Measurements from ENCODE around the gene DAZL. TPM values are rescaled to one million over a fixed set of nuclear protein-coding genes. Genes with fewer than 3 reads are reported as not detected.

DAZL gene
- polyA plus RNA-seq, 1 donor = not detected

GRCh38 chr3:16595778-16596177, 9.4 kb downstream of the DAZL start:
- DNase-seq = no peak

- DNase-seq = no peak
These were observed 15.2 kb downstream of the DAZL start for GRCh38 chr3:16589867-16590624.

- DNase-seq = no peak
These were observed 16.1 kb downstream of the DAZL start for GRCh38 chr3:16589120-16589519.

DNA sequence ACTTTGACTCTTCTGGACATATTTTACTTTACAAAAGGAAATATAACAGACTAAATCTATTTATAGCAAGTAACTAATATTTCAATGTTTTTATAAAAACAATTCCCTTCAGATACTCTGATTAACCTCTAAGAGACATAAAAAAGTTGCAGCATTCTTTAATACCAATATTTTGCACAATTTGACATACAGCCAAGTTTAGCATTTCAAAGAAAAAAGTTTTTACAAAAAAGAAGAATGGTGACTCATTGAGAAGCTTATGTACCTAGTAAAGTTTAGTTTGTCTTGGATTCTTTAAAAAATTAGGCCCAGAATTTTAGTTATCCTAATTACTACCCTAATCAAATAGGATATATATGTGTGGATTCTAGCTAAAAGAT, 17.6 kb downstream of the DAZL start:
- DNase-seq = no peak

GRCh38 chr3:16587047-16587680, 18.1 kb downstream of the DAZL start:
- DNase-seq = no peak

DNA sequence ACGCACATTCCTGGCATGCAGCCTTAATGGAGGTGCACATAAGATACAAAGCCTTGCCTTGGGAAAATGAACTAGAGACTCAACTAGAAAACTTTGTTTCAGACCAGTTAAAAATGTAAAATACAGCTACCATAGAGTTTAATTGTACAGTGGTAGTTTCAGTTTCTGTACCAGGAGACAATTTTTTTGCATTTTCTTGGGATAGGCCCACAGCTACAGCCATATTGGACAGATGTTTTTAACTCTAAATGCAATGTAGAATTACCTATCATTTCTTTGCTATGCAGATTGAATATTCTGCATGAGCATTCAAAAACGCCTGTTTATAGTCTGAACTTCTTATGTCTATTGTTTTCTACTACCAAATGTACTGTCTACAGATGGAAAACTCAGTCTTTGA, 20.3 kb downstream of the DAZL start:
- no peak for DNase-seq

DNA sequence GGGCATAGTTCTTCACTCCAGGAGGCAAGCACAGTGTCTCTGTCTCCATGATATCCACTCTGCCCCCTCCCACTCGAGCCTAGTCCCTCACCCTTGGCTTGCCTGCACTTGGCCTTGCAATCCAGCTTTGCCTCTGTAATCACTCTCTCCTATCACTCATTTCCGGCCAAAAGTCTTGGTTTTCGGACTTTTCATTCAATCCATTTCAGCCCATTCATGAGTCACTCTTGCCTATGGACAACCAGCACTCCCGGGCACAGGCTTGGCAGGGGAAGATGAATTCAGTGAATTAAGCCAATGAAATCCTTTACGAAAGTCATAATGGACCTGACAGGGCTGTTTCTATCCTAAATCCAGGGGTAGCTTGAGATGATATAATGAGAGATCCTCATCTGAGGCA, 21.7 kb downstream of the DAZL start:
- DNase-seq = no peak

GRCh38 chr3:16570113-16570512, 35.1 kb downstream of the DAZL start:
- DNase-seq = no peak

DNA sequence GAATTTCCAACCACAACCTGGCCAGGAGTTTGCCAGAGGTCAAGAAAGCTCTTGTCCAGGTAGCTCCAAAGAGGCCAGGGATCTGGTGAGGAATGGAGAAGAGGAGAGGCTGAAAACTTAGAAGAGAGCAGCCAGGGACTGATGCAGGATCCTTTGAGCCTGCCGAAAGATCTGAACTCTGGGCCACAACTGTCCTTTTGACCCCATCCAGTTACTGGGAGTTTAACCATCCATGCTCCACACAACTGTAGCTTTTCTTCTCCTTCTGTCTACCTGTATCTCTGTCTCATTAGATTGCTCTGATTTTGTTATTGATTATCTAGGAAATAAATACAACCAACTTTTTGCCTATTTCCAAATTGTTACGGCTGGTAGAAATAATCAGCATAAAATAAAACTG, 36.7 kb downstream of the DAZL start:
- no peak for DNase-seq

DNA sequence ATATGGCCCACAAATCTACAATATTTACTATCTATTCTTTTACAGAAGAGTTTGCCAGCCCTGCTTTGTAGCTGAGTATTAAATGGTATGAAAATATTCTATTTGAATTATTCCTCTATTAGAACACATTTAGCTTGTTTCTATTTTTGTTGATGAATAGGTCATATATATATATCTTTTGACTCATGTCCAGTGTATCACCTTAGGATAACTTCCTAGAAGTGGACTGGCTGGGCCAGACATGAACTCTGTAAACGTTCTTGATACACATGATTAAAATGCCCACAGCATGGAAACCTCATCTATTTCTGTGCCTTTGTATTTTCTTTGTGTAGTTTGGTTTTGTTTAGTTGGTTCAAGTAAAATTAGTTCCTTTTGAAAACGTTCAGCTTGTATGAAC, 37.1 kb downstream of the DAZL start:
- no peak for DNase-seq

- no peak for DNase-seq
These were observed 45.4 kb downstream of the DAZL start for GRCh38 chr3:16559653-16560365.

- DNase-seq = no peak
These were observed 51.1 kb downstream of the DAZL start for GRCh38 chr3:16554126-16554525.

DNA sequence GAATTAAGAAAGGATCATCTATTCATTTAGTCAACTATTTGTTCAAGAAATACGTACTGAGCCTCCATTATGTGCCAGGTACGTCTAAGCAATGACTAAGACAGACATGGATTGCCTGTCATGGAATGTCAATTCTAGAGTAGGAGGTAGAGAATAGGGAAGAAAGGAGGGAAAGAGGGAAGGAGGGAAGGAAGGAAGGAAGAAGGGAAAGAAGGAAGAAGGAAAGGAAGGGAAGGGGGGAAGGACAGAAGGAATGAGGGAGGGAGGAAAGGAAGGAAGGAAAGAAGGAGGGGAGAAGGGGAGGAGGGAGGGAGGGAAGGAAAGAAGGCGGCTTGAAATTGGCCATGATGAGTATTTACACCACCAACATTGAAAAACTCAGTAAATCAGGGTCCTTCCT, 52.5 kb downstream of the DAZL start:
- DNase-seq = no peak

DNA sequence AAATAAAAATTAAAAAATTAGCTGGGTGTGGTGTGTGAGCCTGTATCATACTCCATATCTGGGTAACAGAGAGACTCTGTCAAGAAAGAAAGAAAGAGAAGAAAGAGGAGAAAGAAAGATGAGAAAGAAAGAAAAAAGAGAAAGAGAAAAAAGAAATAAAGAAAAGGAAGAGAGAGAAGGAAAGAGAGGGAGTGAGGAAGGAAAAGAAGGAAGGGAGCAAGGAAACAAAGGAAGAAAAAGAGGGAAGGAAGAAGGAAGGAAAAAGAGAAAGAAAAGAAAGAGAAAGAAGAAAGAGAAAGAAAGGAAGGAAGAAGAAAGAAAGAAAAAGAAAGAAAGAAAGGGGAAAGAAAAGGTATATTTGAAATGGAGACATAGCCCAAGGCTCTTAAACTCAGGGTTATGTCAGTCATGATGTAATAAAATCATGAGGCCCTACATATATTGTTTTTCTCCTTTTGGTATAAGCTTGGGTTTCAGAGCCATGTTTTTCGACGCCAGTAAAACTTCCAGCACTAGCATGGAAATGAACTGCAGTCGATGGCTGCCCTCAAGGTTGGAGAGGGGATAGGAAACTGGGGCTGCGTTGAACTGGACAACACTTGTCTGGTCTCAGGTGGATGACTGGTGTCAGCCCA, 53.8 kb downstream of the DAZL start:
- no peak for DNase-seq

GRCh38 chr3:16550676-16551341, 54.4 kb downstream of the DAZL start:
- DNase-seq = peak; percentile 84

- DNase-seq = no peak
These were observed 54.9 kb downstream of the DAZL start for GRCh38 chr3:16550305-16550675.

DNA sequence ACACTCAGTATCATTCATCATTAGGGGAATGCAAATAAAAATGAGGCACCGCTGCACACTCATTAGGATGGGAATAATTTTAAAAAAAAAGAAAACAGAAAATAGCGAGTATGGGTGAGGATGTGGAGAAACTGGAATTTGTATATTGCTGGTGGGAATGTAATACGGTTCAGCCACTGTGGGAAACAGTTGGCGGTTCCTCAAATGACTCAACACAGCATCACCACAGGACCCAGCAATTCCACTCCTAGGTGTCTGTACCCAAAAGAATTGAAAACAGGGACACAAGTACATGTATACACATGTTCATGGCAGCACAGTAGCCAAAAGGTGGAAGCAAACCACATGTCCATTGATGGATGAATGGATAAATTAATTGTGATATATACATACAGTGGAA, 56.5 kb downstream of the DAZL start:
- DNase-seq = no peak

GRCh38 chr3:16547561-16548357, 57.5 kb downstream of the DAZL start:
- DNase-seq = no peak

GRCh38 chr3:16546186-16547010, 58.8 kb downstream of the DAZL start:
- DNase-seq = no peak

- no peak for DNase-seq
These were observed 59.6 kb downstream of the DAZL start for GRCh38 chr3:16545413-16546185.
